ENCODE measurements around the gene UBASH3B. TPM values are rescaled to one million over a fixed set of nuclear protein-coding genes. Genes with fewer than 3 reads are reported as not detected.

The UBASH3B gene
- total and polyA plus RNA-seq, 9 donors: 0.31 to 5.9 (median 1.8) TPM

DNA sequence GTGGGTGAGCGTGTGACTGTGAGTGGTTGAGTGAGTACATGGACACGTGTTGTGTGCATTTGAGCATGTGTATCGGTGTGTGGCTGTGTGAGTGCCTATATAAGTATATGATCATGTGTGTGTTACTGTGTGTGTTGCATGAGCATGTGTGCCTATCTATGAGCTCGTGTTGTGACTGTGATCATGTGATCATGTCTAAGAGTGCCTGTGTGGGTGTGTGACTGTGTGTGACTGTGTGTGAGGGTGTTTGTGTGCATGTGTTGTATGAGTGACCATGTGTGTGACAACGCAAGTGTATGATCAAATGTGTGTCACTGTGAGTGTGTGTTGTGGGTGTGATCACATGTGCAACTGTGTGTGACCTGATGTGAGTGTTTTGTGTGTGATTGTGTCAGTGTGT is 88.8 kb downstream of the UBASH3B start:
- no peak overlapping the region for H3K27ac ChIP-seq
- H3K36me3 ChIP-seq: no peaks in the 10 kb centered on the region
- WGBS, 3 donors: 82 to 86% (median 84%) methylated on average over 5 of the region's 5 CpGs
- H3K27me3 ChIP-seq: no peaks in the 10 kb centered on the region
- no peaks in the 10 kb centered on the region for H3K9me3 ChIP-seq
- TF ChIP-seq POLR2A (IDR thresholded peaks at IDR 0.05) (no peak), EP300 (IDR thresholded peaks at IDR 0.05) (no peak)
- TF ChIP-seq, protein P1, sequence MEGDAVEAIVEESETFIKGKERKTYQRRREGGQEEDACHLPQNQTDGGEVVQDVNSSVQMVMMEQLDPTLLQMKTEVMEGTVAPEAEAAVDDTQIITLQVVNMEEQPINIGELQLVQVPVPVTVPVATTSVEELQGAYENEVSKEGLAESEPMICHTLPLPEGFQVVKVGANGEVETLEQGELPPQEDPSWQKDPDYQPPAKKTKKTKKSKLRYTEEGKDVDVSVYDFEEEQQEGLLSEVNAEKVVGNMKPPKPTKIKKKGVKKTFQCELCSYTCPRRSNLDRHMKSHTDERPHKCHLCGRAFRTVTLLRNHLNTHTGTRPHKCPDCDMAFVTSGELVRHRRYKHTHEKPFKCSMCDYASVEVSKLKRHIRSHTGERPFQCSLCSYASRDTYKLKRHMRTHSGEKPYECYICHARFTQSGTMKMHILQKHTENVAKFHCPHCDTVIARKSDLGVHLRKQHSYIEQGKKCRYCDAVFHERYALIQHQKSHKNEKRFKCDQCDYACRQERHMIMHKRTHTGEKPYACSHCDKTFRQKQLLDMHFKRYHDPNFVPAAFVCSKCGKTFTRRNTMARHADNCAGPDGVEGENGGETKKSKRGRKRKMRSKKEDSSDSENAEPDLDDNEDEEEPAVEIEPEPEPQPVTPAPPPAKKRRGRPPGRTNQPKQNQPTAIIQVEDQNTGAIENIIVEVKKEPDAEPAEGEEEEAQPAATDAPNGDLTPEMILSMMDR (IDR thresholded peaks at IDR 0.05): no peak
- DNase-seq: no peak
- H3K4me1 ChIP-seq (ENCODE audit: insufficient read depth): no peaks in the 10 kb centered on the region
- no peak overlapping the region for H3K4me3 ChIP-seq
- intact Hi-C loops (cut with DNase I): no loop called here

DNA sequence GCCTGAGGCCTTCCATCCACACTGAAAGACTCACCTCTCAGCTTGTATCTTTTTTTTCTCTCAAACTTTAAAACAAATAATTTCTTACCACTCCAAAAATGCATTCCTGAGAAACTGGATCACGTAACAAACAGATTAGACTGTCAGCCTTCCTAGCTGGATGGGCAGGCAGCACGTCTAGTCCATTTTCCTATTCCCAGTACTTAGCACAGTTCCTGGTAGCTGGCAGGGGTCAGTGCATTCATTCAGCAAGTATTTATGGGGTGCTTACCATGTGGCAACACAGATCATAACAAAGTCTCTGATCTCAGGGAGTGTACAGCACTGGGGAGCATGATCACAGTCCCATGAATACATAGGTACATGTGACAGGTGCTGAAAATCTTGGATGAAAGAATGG is 89.6 kb downstream of the UBASH3B start:
- DNase-seq: no peak
- intact Hi-C loops (cut with DNase I): no loop called here
- Histone ChIP-seq H3K9me3 (no peaks in the 10 kb centered on the region), H3K36me3 (no peaks in the 10 kb centered on the region), H3K4me3 (no peak overlapping the region), H3K4me1 (ENCODE audit: insufficient read depth) (no peaks in the 10 kb centered on the region), H3K27me3 (no peaks in the 10 kb centered on the region), H3K27ac (no peak overlapping the region)
- TF ChIP-seq, protein P1 (IDR thresholded peaks at IDR 0.05): no peak
- TF ChIP-seq POLR2A (IDR thresholded peaks at IDR 0.05): no peak
- no peak for TF ChIP-seq EP300 (IDR thresholded peaks at IDR 0.05)
- 68 to 80% (median 79%) methylated on average over 2 of the region's 2 CpGs for WGBS, 3 donors

DNA sequence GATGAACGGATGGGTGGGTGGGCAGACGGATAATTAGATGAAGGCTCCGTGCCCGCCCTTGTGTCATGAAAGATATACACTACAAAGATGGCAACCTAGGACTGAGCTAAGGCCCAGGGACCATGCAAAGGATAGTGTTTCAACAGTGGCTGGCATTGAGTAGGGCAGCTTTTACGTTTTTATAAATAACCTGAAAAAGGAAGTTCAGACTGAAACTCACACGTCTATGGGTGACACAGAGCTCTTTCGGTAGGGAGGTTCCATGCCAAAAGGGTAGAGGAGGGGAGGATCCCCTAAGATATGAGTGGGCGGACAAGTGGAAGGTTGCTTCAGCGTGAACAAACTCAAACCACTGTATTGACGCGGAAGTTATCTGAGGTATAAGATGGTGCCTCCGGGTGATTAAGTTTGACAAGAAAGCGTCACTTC is 90.5 kb downstream of the UBASH3B start:
- Histone ChIP-seq H3K9me3 (no peaks in the 10 kb centered on the region), H3K36me3 (no peaks in the 10 kb centered on the region), H3K4me1 (ENCODE audit: insufficient read depth) (no peaks in the 10 kb centered on the region), H3K27me3 (no peaks in the 10 kb centered on the region), H3K27ac (no peak overlapping the region), H3K4me3 (no peak overlapping the region)
- TF ChIP-seq POLR2A (IDR thresholded peaks at IDR 0.05) (no peak), EP300 (IDR thresholded peaks at IDR 0.05) (no peak)
- TF ChIP-seq, protein P1 (IDR thresholded peaks at IDR 0.05): no peak
- WGBS, 3 donors: 70 to 84% (median 75%) methylated on average over 13 of the region's 13 CpGs
- intact Hi-C loops (cut with DNase I): no loop called here
- DNase-seq: no peak

DNA sequence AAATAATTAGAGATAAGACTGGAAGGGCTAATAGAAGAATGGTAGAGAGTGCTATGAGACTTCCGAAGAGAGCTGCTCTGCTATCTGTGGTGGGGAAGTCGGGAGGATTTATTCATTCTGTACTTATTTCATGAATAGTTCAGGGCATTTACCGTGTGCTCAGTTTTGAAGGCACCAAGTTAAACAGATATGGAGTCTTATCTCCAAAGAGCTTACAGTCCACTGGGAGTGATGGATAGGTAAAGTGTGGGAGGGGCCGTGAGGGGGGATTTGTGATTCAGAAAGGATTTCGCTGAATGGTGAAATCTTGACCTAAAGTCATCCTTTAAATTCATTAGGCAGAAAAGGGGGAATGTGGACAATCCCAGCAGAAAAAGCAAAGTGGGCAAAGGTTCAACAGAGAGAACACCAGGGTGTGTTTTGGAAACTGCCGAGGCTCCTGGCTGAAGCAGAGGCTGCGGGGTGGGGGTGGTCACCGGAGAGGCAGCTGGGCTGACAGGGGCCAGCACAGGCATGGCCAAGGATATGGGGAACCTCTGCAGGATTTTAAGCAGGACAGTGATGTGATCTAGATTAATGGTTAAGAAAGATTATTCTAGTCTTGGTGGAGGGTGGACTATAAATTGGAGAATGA is 91.2 kb downstream of the UBASH3B start:
- intact Hi-C loops (cut with DNase I): no loop called here
- Histone ChIP-seq H3K4me1 (ENCODE audit: insufficient read depth) (no peaks in the 10 kb centered on the region), H3K9me3 (no peaks in the 10 kb centered on the region), H3K27me3 (no peaks in the 10 kb centered on the region), H3K27ac (no peak overlapping the region), H3K36me3 (no peaks in the 10 kb centered on the region), H3K4me3 (no peak overlapping the region)
- no peak for DNase-seq
- WGBS, 3 donors: 41 to 42% (median 41%) methylated on average over 8 of the region's 8 CpGs
- TF ChIP-seq, protein P1 (IDR thresholded peaks at IDR 0.05): no peak
- TF ChIP-seq POLR2A (IDR thresholded peaks at IDR 0.05) (no peak), EP300 (IDR thresholded peaks at IDR 0.05) (no peak)
